ENCODE data around the gene ZNF32. TPM values are rescaled to one million over a fixed set of nuclear protein-coding genes. Genes with fewer than 3 reads are reported as not detected.
A peak's percentile ranks its signal among the peaks of the same experiment; 100 is the strongest.

Gene ZNF32
- total RNA-seq (2021): 9.8 and 16.8 TPM in 2 replicates
- percentile 43 among the genes with signal in this experiment for Bru-seq, nascent RNA
- BruChase-seq, experiment 1, labeled RNA remaining after a 2-hour chase: percentile 54 among the genes with signal in this experiment
- percentile 57 among the genes with signal in this experiment for BruChase-seq, experiment 2, labeled RNA remaining after a 6-hour chase
- long read RNA-seq, partial matches to known transcripts: 0 of 10 reads
- long read RNA-seq, other reads (novel, unspliced or antisense): 4 of 10 reads

GRCh38 chr10:43648398-43649184 is at the start of gene ZNF32:
Gene ZNF32, minus strand, starts transcription at chr10:43648881. Its CDS starts 2,748 bp downstream, at chr10:43646133.
- peaks cover 33% of the 10 kb centered on the region for H3K9me3 ChIP-seq (ENCODE audit: insufficient read depth, low read depth)
- peaks cover 23% of the 10 kb centered on the region; the same call in 1 of the 2 replicates for H3K27me3 ChIP-seq (ENCODE audit: insufficient read depth, low read depth)
- peak within 1 kb of the TSS; percentile 66 for H3K4me3 ChIP-seq
- H3K36me3 ChIP-seq (ENCODE audit: low read depth): no peaks in the 10 kb centered on the region
- peak within 1 kb of the TSS; percentile 99 for H3K4me2 ChIP-seq
- no peaks in the 10 kb centered on the region for H4K20me1 ChIP-seq (ENCODE audit: insufficient read depth)
- no peaks in the 10 kb centered on the region for H3K9me2 ChIP-seq (ENCODE audit: insufficient read depth)
- ChIA-PET CTCF (interaction anchor here (0.7 kb wide), 2 partner anchors 237 to 466 kb away, joined by 3 read pairs; no protein-coding TSS in a partner anchor), POLR2A (ENCODE audit: unreplicated experiment) (interaction anchor here (0.6 to 0.7 kb wide), 2 partner anchors 215 to 508 kb away, joined by 3 read pairs; no protein-coding TSS in a partner anchor)
- DNase-seq: peak; percentile 53 to 77
- H3K79me2 ChIP-seq (ENCODE audit: low read depth): no peaks in the 10 kb centered on the region
- intact Hi-C loops (cut with micrococcal nuclease; ENCODE audit: unreplicated experiment): loop anchor here (1.0 kb wide), 1 partner anchor 42 kb away; the partner anchor contains the start of gene ZNF485
- no peak within 1 kb of the TSS for H3K27ac ChIP-seq
- TF ChIP-seq EZH2 (IDR thresholded peaks at IDR 0.05; ENCODE audit: low read depth) (no peak), CTCF (conservative IDR thresholded peaks at IDR 0.05) (no peak)
- H3K4me1 ChIP-seq (replicated peaks; ENCODE audit: insufficient read depth): no peaks in the 10 kb centered on the region
- no TSS peak for BruUV-seq (replicated peaks)
- no peaks in the 10 kb centered on the region for H3F3A ChIP-seq (ENCODE audit: insufficient read depth, low read depth)
- peak within 1 kb of the TSS; percentile 88 for H2AFZ ChIP-seq

GRCh38 chr10:43698156-43698555 is 49.5 kb upstream of the ZNF32 start:
- Histone ChIP-seq H3K36me3 (ENCODE audit: low read depth) (no peaks in the 10 kb centered on the region), H3K27ac (no peak overlapping the region), H3K4me1 (replicated peaks; ENCODE audit: insufficient read depth) (no peaks in the 10 kb centered on the region), H3K79me2 (ENCODE audit: low read depth) (no peaks in the 10 kb centered on the region), H3K27me3 (ENCODE audit: insufficient read depth, low read depth) (peaks cover 96% of the 10 kb centered on the region), H2AFZ (no peak overlapping the region), H3F3A (ENCODE audit: insufficient read depth, low read depth) (no peaks in the 10 kb centered on the region), H3K9me2 (ENCODE audit: insufficient read depth) (no peaks in the 10 kb centered on the region), H4K20me1 (ENCODE audit: insufficient read depth) (no peaks in the 10 kb centered on the region), H3K4me2 (no peak overlapping the region), H3K4me3 (no peak overlapping the region), H3K9me3 (ENCODE audit: insufficient read depth, low read depth) (no peaks in the 10 kb centered on the region)
- intact Hi-C loops (cut with micrococcal nuclease; ENCODE audit: unreplicated experiment): loop anchor here (10.0 kb wide), 1 partner anchor 347 kb away; no protein-coding TSS in a partner anchor
- ChIA-PET CTCF (no interaction called here), POLR2A (ENCODE audit: unreplicated experiment) (no interaction called here)
- TF ChIP-seq CTCF (conservative IDR thresholded peaks at IDR 0.05): no peak
- DNase-seq: no peak
- BruUV-seq (replicated peaks): no TSS peak

- H3K27me3 ChIP-seq (ENCODE audit: insufficient read depth, low read depth): peaks cover 96% of the 10 kb centered on the region
- intact Hi-C loops (cut with micrococcal nuclease; ENCODE audit: unreplicated experiment): loop anchor here (10.0 kb wide), 1 partner anchor 348 kb away; no protein-coding TSS in a partner anchor
- TF ChIP-seq CTCF (conservative IDR thresholded peaks at IDR 0.05): no peak
- TF ChIP-seq EZH2 (IDR thresholded peaks at IDR 0.05; ENCODE audit: low read depth): no peak
- ChIA-PET CTCF (no interaction called here), POLR2A (ENCODE audit: unreplicated experiment) (no interaction called here)
- H3K4me1 ChIP-seq (replicated peaks; ENCODE audit: insufficient read depth): no peaks in the 10 kb centered on the region
- H3K4me3 ChIP-seq: no peak overlapping the region
- no TSS peak for BruUV-seq (replicated peaks)
- H4K20me1 ChIP-seq (ENCODE audit: insufficient read depth): no peaks in the 10 kb centered on the region
- H3K9me3 ChIP-seq (ENCODE audit: insufficient read depth, low read depth): no peaks in the 10 kb centered on the region
- H3F3A ChIP-seq (ENCODE audit: insufficient read depth, low read depth): no peaks in the 10 kb centered on the region
- H2AFZ ChIP-seq: no peak overlapping the region
- H3K4me2 ChIP-seq: no peak overlapping the region
- no peaks in the 10 kb centered on the region for H3K9me2 ChIP-seq (ENCODE audit: insufficient read depth)
- H3K36me3 ChIP-seq (ENCODE audit: low read depth): no peaks in the 10 kb centered on the region
- H3K27ac ChIP-seq: no peak overlapping the region
- DNase-seq: no peak
- H3K79me2 ChIP-seq (ENCODE audit: low read depth): no peaks in the 10 kb centered on the region
These were observed 48.3 kb upstream of the ZNF32 start for GRCh38 chr10:43696909-43697483.

Measured in PC-9 (cell line).